Stimulated activated CD4-positive, alpha-beta T cell treated with anti-CD3 and anti-CD28 coated beads, Interleukin-15, amount 100 ng/mL, for 48 hours (primary cell): Measurements from ENCODE around the gene TFCP2L1.
"Not testable (repeated sequence)": the region's sequence is repeated elsewhere in the genome, so short reads cannot be mapped to it uniquely, and the experiment has no call there.

Experiments
- DNase-seq, 2 donors: peaks; one replicate each; pipeline ENCODE4 v3.0.0-alpha.2; 2020; ENCODE audit warnings: low read depth in 2 of 2

Gene TFCP2L1

GRCh38 chr2:121242976-121243375 is 42.0 kb downstream of the TFCP2L1 start:
- no peak for DNase-seq

GRCh38 chr2:121242175-121242875 is 42.7 kb downstream of the TFCP2L1 start:
- DNase-seq: no peak

- no peak for DNase-seq
These were observed 43.5 kb downstream of the TFCP2L1 start for GRCh38 chr2:121241466-121241865.

- no peak for DNase-seq
These were observed 44.6 kb downstream of the TFCP2L1 start for GRCh38 chr2:121240436-121240835.

GRCh38 chr2:121239969-121240368 is 45.0 kb downstream of the TFCP2L1 start:
- DNase-seq: no peak

GRCh38 chr2:121239471-121239870 is 45.5 kb downstream of the TFCP2L1 start:
- no peak for DNase-seq

- DNase-seq: no peak
These were observed 46.2 kb downstream of the TFCP2L1 start for GRCh38 chr2:121238828-121239227.

- no peak for DNase-seq
These were observed 46.9 kb downstream of the TFCP2L1 start for GRCh38 chr2:121237980-121238665.

GRCh38 chr2:121237336-121237979 is 47.5 kb downstream of the TFCP2L1 start:
- DNase-seq: no peak

GRCh38 chr2:121236650-121237180 is 48.3 kb downstream of the TFCP2L1 start:
- no peak for DNase-seq

GRCh38 chr2:121236101-121236640 is 48.8 kb downstream of the TFCP2L1 start:
- DNase-seq: no peak

- DNase-seq: no peak
These were observed 49.5 kb downstream of the TFCP2L1 start for GRCh38 chr2:121235542-121235941.

GRCh38 chr2:121234791-121235190 is 50.2 kb downstream of the TFCP2L1 start:
- DNase-seq: no peak

GRCh38 chr2:121234144-121234543 is 50.9 kb downstream of the TFCP2L1 start:
- no peak for DNase-seq

- DNase-seq: no peak
These were observed 51.4 kb downstream of the TFCP2L1 start for GRCh38 chr2:121233486-121234110.

GRCh38 chr2:121232626-121233265 is 52.3 kb downstream of the TFCP2L1 start:
- no peak for DNase-seq

GRCh38 chr2:121231385-121232000 is 53.5 kb downstream of the TFCP2L1 start:
- DNase-seq: no peak

GRCh38 chr2:121228521-121228920 is 56.5 kb downstream of the TFCP2L1 start:
- no peak for DNase-seq

GRCh38 chr2:121227381-121228144 is 57.4 kb downstream of the TFCP2L1 start:
- DNase-seq: not testable (repeated sequence)

- not testable (repeated sequence) for DNase-seq
These were observed 59.3 kb downstream of the TFCP2L1 start for GRCh38 chr2:121225681-121226080.
